Endothelial cell of umbilical vein (primary cell): ENCODE results near the gene PAX6. TPM values are rescaled to one million over a fixed set of nuclear protein-coding genes. Genes with fewer than 3 reads are reported as not detected.

Experiments used
- BruUV-seq: library from RNA; stranded (reverse); fragments of 400-500 nt; replicated peaks from 2 replicates; lab custom pipeline; 2021; lab: Mats Ljungman, UMichigan
- CTCF ChIA-PET: fragments of 300-600, 350-600 bp; sonication (Branson Sonifier 250); formaldehyde crosslinking; loops from one replicate; lab custom pipeline; 2021; ENCODE audit warnings: antibody characterized with exemption, inconsistent platforms; lab: Charles Lee
- POLR2A ChIA-PET: fragments of 300-600, 350-600 bp; sonication (Branson Sonifier 250); formaldehyde crosslinking; loops from one replicate; lab custom pipeline; 2021; ENCODE audit warnings: antibody characterized with exemption, inconsistent platforms; lab: Charles Lee
- DNase-seq: peaks from one replicate; pipeline ENCODE4 v3.0.0-alpha.2; 2011; ENCODE audit warnings: low read depth, low spot score
- FAIRE-seq: peaks from 2 replicates; lab custom pipeline; 2011; peaks lifted over from hg19 to GRCh38; lab: Jason Lieb, UNC
- H2AFZ ChIP-seq: 2 replicates; pipeline ENCODE4 v1.6.0; 2012; ENCODE audit warnings: low read depth, low read length, control low read depth, inconsistent platforms
- H3K27ac ChIP-seq: 2 replicates; pipeline ENCODE4 v1.5.1; 2011; ENCODE audit warnings: low read depth, mild to moderate bottlenecking, control low read depth, low read length, moderate library complexity; ENCODE audit not compliant: insufficient read depth
- H3K27me3 ChIP-seq, 2 experiments: 2 replicates each; pipeline versions ENCODE4 v1.6.0 to v1.6.1; 2011; ENCODE audit warnings: low read length in 2 of 2, mixed read lengths in 1 of 2; ENCODE audit not compliant: control insufficient read depth in 2 of 2, insufficient read depth in 2 of 2
- H3K36me3 ChIP-seq, 2 experiments: 2 replicates in 1 of 2; 3 replicates in 1 of 2; pipeline ENCODE4 v1.5.1; 2011; ENCODE audit warnings: low read length in 2 of 2, mild to moderate bottlenecking in 1 of 2, moderate library complexity in 1 of 2; ENCODE audit not compliant: control insufficient read depth in 2 of 2, insufficient read depth in 2 of 2; ENCODE audit errors: extremely low read depth in 1 of 2
- H3K4me1 ChIP-seq: 3 replicates; pipeline ENCODE4 v1.5.1; 2011; ENCODE audit warnings: mild to moderate bottlenecking, low read length; ENCODE audit not compliant: control insufficient read depth, insufficient read depth; ENCODE audit errors: extremely low read depth
- H3K4me2 ChIP-seq: 2 replicates; pipeline ENCODE4 v1.6.1; 2011; ENCODE audit warnings: low read length, control low read depth, mixed read lengths; ENCODE audit not compliant: insufficient read depth
- H3K4me3 ChIP-seq, 3 experiments: fragments of 200-600 bp in 1 of 3; sonication (generic), shearing (Covaris generic) in 1 of 3; replicated peaks in 1 of 3; 2 replicates each; pipeline ENCODE4 v1.5.1; 2011 to 2016; ENCODE audit warnings: control low read depth in 3 of 3, low read length in 3 of 3, mild to moderate bottlenecking in 2 of 3, inconsistent platforms in 1 of 3, low read depth in 1 of 3, moderate library complexity in 1 of 3; ENCODE audit not compliant: insufficient read depth in 1 of 3
- H3K79me2 ChIP-seq: 2 replicates; pipeline ENCODE4 v1.6.0; 2012; ENCODE audit warnings: low read length, inconsistent platforms; ENCODE audit not compliant: control insufficient read depth, insufficient read depth
- H3K9ac ChIP-seq: replicated peaks from 2 replicates; pipeline ENCODE3; 2011; ENCODE audit warnings: low read length, control low read depth; ENCODE audit not compliant: insufficient read depth; ENCODE audit errors: extremely low read depth
- H3K9me1 ChIP-seq: replicated peaks from 3 replicates; pipeline ENCODE4 v1.6.0; 2011; ENCODE audit warnings: mild to moderate bottlenecking, low read length; ENCODE audit not compliant: control insufficient read depth, insufficient read depth; ENCODE audit errors: extremely low read depth
- H3K9me3 ChIP-seq: replicated peaks from 2 replicates; pipeline ENCODE4 v1.5.1; 2012; ENCODE audit warnings: low read length, inconsistent platforms; ENCODE audit not compliant: control insufficient read depth, insufficient read depth
- H4K20me1 ChIP-seq: replicated peaks from 2 replicates; pipeline ENCODE3; 2011; ENCODE audit warnings: mild to moderate bottlenecking, low read length; ENCODE audit not compliant: control insufficient read depth, insufficient read depth; ENCODE audit errors: extremely low read depth
- EZH2 ChIP-seq: IDR thresholded peaks from 2 replicates; pipeline ENCODE4 v1.6.1; 2012; ENCODE audit warnings: borderline replicate concordance, low read depth, mild to moderate bottlenecking, moderate library complexity, low read length, inconsistent platforms; ENCODE audit not compliant: severe bottlenecking
- FOS ChIP-seq: IDR thresholded peaks from 2 replicates; pipeline ENCODE4 v1.6.1; 2011; ENCODE audit warnings: mild to moderate bottlenecking, low read length, moderate library complexity, borderline replicate concordance; ENCODE audit not compliant: insufficient read depth
- GATA2 ChIP-seq: IDR thresholded peaks from 2 replicates; pipeline ENCODE4 v1.7.0; 2011; ENCODE audit warnings: low read depth, mild to moderate bottlenecking, moderate library complexity, mixed read lengths, low read length; ENCODE audit not compliant: insufficient read length, insufficient read depth
- JUN ChIP-seq: IDR thresholded peaks from 2 replicates; pipeline ENCODE4 v1.6.1; 2011; ENCODE audit warnings: borderline replicate concordance, low read depth; ENCODE audit not compliant: insufficient read length, insufficient read depth
- MYC ChIP-seq: IDR thresholded peaks from one replicate; pipeline ENCODE4 v1.6.1; 2011; ENCODE audit warnings: mild to moderate bottlenecking, low read depth, low read length
- POLR2A ChIP-seq: IDR thresholded peaks from 2 replicates; pipeline ENCODE4 v1.6.1; 2012; ENCODE audit warnings: low read depth, mild to moderate bottlenecking, control low read depth, low read length
- POLR2AphosphoS5 ChIP-seq: IDR thresholded peaks from 2 replicates; pipeline ENCODE4 v1.6.1; 2012; ENCODE audit warnings: low read depth, mild to moderate bottlenecking, control low read depth, low read length, moderate library complexity; ENCODE audit not compliant: insufficient read depth
- dilution Hi-C: fragments of 300-500 bp; cut with MboI; formaldehyde crosslinking; loops from one replicate; pipeline ENCODE4 v1.15.0; 2019; ENCODE audit warnings: low sequenced_read_pairs; ENCODE audit not compliant: extremely low pct_ligation_motif_present
- intact Hi-C: fragments of 100-400 bp; cut with micrococcal nuclease; formaldehyde crosslinking; loops from one replicate; pipeline ENCODE4 v1.10.0; 2022
- polyA plus RNA-seq, 4 experiments: library from polyadenylated mRNA; depleted of rRNA in 3 of 4; stranded (reverse) in 3 of 4; unstranded in 1 of 4; fragments of >200 nt; gene quantifications; 2 replicates each; pipeline versions ENCODE4 v1.2.1 to v1.2.3, GENCODE V29; 2011 to 2012; ENCODE audit warnings: missing spikeins in 1 of 4
- total RNA-seq: library from RNA; stranded (reverse); gene quantifications from 2 replicates; pipeline ENCODE4 v1.2.3, GENCODE V29; 2021
- TF ChIP-seq, protein P1 (sequence below): IDR thresholded peaks from 2 replicates; pipeline ENCODE4 v1.6.1; 2011; ENCODE audit not compliant: insufficient read depth, insufficient read length
- TF ChIP-seq, protein P2 (sequence below), 2 donors: IDR thresholded peaks; 1 replicate in 1 of 2; 2 replicates in 1 of 2; pipeline ENCODE4 v1.5.1; 2011; ENCODE audit warnings: low read length in 2 of 2, mild to moderate bottlenecking in 2 of 2, moderate library complexity in 2 of 2, control low read depth in 1 of 2, inconsistent platforms in 1 of 2, low read depth in 1 of 2; ENCODE audit not compliant: insufficient read depth in 1 of 2; ENCODE audit errors: extremely low read depth in 1 of 2

PAX6 gene
- total and polyA plus RNA-seq, 2 donors (not counting 3 experiments of a cell fraction or from before 2014, with no cell fraction given), result not detected

DNA sequence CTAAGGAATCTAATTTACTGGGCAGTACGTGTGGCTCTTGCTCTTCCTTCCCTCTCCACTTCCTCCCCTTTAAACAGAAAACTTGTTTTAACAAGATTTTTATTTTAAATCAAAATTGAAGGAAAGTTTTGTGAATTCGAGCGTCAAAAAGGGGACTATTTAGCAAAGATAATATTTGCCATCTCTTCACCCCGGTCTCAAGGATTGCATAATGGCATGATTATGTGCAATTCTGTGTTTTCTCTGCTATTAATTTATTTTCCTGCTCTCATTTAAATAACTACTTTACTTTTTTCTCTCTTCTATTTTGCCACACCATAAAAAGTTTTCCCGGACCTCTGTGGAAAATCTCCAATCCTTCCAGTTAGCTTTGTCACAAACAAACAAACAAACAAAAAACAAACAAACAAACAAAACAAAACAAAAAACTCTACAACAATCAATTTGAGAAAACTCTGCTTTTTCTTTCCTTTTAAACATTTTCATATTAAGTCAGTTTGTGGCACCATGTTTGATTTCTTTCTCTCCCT is 10.2 kb upstream of the PAX6 start:
- H2AFZ ChIP-seq, result no peak overlapping the region
- TF ChIP-seq POLR2AphosphoS5 (no peak), MYC (no peak), GATA2 (no peak), FOS (no peak), POLR2A (no peak), EZH2 (no peak), JUN (no peak)
- TF ChIP-seq, protein P1, sequence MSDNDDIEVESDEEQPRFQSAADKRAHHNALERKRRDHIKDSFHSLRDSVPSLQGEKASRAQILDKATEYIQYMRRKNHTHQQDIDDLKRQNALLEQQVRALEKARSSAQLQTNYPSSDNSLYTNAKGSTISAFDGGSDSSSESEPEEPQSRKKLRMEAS, result no peak
- TF ChIP-seq, protein P2, sequence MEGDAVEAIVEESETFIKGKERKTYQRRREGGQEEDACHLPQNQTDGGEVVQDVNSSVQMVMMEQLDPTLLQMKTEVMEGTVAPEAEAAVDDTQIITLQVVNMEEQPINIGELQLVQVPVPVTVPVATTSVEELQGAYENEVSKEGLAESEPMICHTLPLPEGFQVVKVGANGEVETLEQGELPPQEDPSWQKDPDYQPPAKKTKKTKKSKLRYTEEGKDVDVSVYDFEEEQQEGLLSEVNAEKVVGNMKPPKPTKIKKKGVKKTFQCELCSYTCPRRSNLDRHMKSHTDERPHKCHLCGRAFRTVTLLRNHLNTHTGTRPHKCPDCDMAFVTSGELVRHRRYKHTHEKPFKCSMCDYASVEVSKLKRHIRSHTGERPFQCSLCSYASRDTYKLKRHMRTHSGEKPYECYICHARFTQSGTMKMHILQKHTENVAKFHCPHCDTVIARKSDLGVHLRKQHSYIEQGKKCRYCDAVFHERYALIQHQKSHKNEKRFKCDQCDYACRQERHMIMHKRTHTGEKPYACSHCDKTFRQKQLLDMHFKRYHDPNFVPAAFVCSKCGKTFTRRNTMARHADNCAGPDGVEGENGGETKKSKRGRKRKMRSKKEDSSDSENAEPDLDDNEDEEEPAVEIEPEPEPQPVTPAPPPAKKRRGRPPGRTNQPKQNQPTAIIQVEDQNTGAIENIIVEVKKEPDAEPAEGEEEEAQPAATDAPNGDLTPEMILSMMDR (IDR thresholded peaks at IDR 0.05; ENCODE audit: extremely low read depth in 1 of 2, insufficient read depth in 1 of 2, low read depth in 1 of 2, low read length in 2 of 2), result no peak
- CTCF ChIA-PET, result interaction anchor here (1.4 kb wide), 1 partner anchor 180 kb away, joined by 5 read pairs; no protein-coding TSS in a partner anchor
- intact Hi-C loops, result loop anchor here (1.0 to 2.0 kb wide), 2 partner anchors 11 to 22 kb away; no protein-coding TSS in a partner anchor
- BruUV-seq, result no TSS peak
- H4K20me1 ChIP-seq, result no peaks in the 10 kb centered on the region
- no peaks in the 10 kb centered on the region for H3K79me2 ChIP-seq
- H3K27me3 ChIP-seq, result peaks cover 94 to 99% of the 10 kb centered on the region in 2 experiments
- no peaks in the 10 kb centered on the region for H3K9me3 ChIP-seq
- dilution Hi-C loops, result no loop called here
- no peak overlapping the region for H3K9ac ChIP-seq
- H3K4me1 ChIP-seq, result no peaks in the 10 kb centered on the region
- DNase-seq, result no peak
- POLR2A ChIA-PET, result no interaction called here
- H3K9me1 ChIP-seq, result no peaks in the 10 kb centered on the region
- H3K4me2 ChIP-seq, result no peak overlapping the region
- FAIRE-seq, result no peak
- no peak overlapping the region for H3K27ac ChIP-seq
- no peaks in the 10 kb centered on the region for H3K36me3 ChIP-seq
- H3K4me3 ChIP-seq, result no peak overlapping the region
